GM18526 (cell line): ENCODE measurements around the gene SMAD3.

Experiments
- POLR2A ChIP-seq: IDR thresholded peaks from 3 replicates; pipeline ENCODE4 v1.6.1; 2011; ENCODE audit not compliant: insufficient read length; ENCODE audit errors: extremely low read depth

SMAD3 gene

GRCh38 chr15:67140078-67140833 is 74.9 kb downstream of the SMAD3 start:
- no peak for TF ChIP-seq POLR2A

- no peak for TF ChIP-seq POLR2A
Observed at GRCh38 chr15:67142092-67142766, 76.8 kb downstream of the SMAD3 start.

GRCh38 chr15:67142767-67143100 is 77.3 kb downstream of the SMAD3 start:
- TF ChIP-seq POLR2A: no peak

DNA sequence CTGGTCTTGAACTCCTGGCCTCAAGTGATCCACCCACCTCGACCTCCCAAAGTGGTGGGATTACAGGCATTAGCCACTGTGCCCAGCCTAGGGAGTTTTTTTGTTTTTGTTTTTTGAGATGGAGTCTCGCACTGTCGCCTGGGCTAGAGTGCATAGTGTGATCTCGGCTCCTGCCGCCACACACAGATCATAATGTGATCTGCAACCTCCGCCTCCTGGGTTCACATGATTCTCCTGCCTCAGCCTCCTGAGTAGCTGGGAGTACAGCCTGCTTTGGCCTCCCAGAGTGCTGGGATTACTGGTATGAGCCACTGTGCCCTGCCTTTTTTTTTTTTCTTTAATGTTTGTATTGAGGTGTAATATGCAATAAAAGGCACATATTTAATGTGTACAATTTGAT is 78.2 kb downstream of the SMAD3 start:
- TF ChIP-seq POLR2A: no peak

- no peak for TF ChIP-seq POLR2A
Observed at GRCh38 chr15:67144609-67145311, 79.4 kb downstream of the SMAD3 start.

GRCh38 chr15:67145312-67145610 is 79.9 kb downstream of the SMAD3 start:
- no peak for TF ChIP-seq POLR2A

DNA sequence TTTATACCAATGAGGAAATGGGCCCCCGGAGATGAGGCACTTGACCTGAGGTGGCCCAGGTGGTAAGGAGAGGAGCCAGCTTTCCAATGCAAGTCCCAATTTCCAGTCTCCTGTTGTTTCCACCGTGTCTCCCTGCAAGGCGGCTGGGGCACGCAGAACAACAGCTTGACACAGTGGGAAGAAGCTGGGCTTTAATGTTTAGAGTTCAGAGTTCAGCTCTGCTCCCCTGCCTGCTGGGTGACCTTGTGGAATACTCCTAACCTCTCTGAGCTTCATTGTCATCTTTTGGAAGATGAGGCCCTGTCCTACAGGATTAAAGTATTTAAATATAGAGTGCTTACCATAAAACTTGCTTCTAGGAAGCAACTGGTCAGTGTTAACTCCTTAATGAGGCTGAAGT is 80.3 kb downstream of the SMAD3 start:
- no peak for TF ChIP-seq POLR2A

GRCh38 chr15:67146234-67146633 is 80.8 kb downstream of the SMAD3 start:
- TF ChIP-seq POLR2A: no peak

DNA sequence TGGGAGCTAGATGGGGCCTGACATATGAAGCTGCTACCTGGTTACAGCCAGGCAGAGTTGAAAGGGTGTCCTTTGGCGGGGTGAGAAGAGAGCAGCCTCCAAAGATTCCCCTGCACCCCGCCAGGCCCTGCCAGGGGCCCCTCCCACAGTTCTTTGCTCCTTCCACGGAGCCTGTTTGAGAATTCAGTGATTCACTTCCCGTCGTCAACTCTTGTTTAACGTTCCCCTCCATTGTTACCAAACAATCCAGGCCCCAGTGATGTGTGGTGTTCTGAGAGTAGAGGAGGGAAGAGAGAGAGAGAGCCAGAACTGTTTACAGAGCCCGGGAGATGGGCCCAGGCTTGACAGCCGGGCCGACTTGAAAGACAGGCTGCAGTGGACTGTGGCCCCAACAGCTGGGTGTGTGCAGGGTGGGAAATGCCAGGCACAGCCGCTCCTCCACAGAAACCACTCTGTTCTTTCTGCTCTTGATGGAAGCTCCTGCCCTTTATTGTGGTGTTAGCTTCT is 81.5 kb downstream of the SMAD3 start:
- no peak for TF ChIP-seq POLR2A

- no peak for TF ChIP-seq POLR2A
Observed at GRCh38 chr15:67147396-67147949, 82.1 kb downstream of the SMAD3 start.

DNA sequence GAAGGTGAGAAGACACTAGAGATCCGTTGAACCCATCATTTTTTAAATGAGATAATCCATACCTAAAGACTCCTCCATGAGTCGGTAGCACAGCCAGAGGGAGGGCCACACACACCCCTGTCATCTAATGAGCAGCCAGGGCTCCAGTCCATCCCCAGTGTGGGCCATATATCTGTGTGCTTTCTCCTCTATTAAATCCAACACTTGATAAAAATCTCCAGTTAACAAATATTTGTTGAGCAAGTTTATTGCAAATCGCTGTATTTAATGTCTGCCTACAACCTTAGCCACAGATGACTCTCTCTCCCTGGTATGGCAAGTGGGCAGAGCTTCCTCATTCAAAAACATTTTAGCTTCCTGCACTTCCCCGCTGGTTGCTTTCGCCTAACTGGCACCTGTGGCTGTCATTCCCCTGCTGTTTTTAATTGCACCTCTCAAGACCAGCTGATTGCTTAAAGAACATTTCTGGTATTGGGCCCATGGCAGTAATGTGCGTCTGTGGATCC is 82.8 kb downstream of the SMAD3 start:
- no peak for TF ChIP-seq POLR2A

GRCh38 chr15:67149068-67149772 is 83.8 kb downstream of the SMAD3 start:
- no peak for TF ChIP-seq POLR2A

DNA sequence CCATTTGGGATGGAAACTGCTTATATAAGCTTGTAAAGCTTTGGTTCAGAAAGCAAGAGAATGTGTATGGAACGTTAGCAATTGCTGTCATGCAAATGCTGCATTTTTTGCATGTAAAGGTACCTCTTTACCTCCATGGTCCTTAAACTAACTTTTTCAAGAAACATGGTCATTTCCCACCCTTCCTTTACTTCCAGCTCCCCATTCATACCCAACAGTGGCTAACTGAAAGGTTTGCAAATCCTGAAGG is 84.3 kb downstream of the SMAD3 start:
- TF ChIP-seq POLR2A: no peak

- TF ChIP-seq POLR2A: no peak
Observed at GRCh38 chr15:67150023-67150860, 84.8 kb downstream of the SMAD3 start.
